Heart right ventricle (tissue), 16 donors: ENCODE results near the gene HDAC1. TPM values are rescaled to one million over a fixed set of nuclear protein-coding genes. Genes with fewer than 3 reads are reported as not detected.

ENCODE experiments used
- ATAC-seq, 8 donors: fragments of 200-7000 bp; cut with Tn5 transposase; one replicate each; pipeline ENCODE4 v1.9.1; 2020; ENCODE audit warnings: mild to moderate bottlenecking in 8 of 8, moderate library complexity in 8 of 8, moderate number of reproducible peaks in 1 of 8
- DNase-seq, 2 donors: peaks; one replicate each; pipeline ENCODE4 v3.0.0-alpha.2; 2020
- H3K27ac ChIP-seq, 10 donors: fragments of 200-600 bp; sonication (generic) in 2 of 10; one replicate each; pipeline versions ENCODE4 v1.5.0 to v1.8.0; 2020 to 2022; ENCODE audit warnings: mild to moderate bottlenecking in 3 of 10
- H3K27me3 ChIP-seq, 7 donors: fragments of 200-600 bp; one replicate each; pipeline ENCODE4 v1.8.0; 2021 to 2022; ENCODE audit warnings: mild to moderate bottlenecking in 2 of 7
- H3K36me3 ChIP-seq, 9 donors: fragments of 200-600 bp; sonication (generic) in 1 of 9; one replicate each; pipeline versions ENCODE4 v1.5.0 to v1.8.0; 2020 to 2022; ENCODE audit warnings: mild to moderate bottlenecking in 2 of 9
- H3K4me1 ChIP-seq, 9 donors: fragments of 200-600 bp; sonication (generic) in 1 of 9; one replicate each; pipeline versions ENCODE4 v1.5.0 to v1.8.0; 2020 to 2022; ENCODE audit warnings: mild to moderate bottlenecking in 4 of 9
- H3K4me3 ChIP-seq, 10 donors: fragments of 200-600 bp; sonication (generic) in 2 of 10; one replicate each; pipeline versions ENCODE4 v1.5.0 to v1.8.0; 2020 to 2022; ENCODE audit warnings: mild to moderate bottlenecking in 7 of 10, moderate library complexity in 2 of 10
- H3K9me3 ChIP-seq, 11 donors: fragments of 200-600 bp in 10 of 11; sonication (generic) in 2 of 11; one replicate each; pipeline versions ENCODE4 v1.5.0 to v1.8.0; 2013 to 2022; ENCODE audit warnings: mild to moderate bottlenecking in 2 of 11, control low read depth in 1 of 11, moderate library complexity in 1 of 11
- WGBS, 2 donors: extraction: QIAGEN DNeasy Blood & Tissue Kit; methylation state at CpG; one replicate each; pipeline ENCODE4 v1.1.7; 2013; ENCODE audit warnings: inconsistent platforms in 1 of 2; 5-methylcytosine and 5-hydroxymethylcytosine counted together
- intact Hi-C, 10 donors: fragments of 100-400 bp; cut with DNase I; formaldehyde crosslinking; loops; one replicate each; pipeline versions ENCODE4 v1.11.1 to v1.14.2; 2022
- long read RNA-seq, 3 donors: library from polyadenylated mRNA; unstranded; transcript quantifications; one replicate each; pipeline ENCODE4 v2.0.0, GENCODE V29; 2020 to 2021
- polyA plus RNA-seq, 2 donors: library from polyadenylated mRNA; stranded (reverse); fragments of 200-250 nt; gene quantifications; one replicate each; pipeline ENCODE4 v1.2.3, GENCODE V29; 2013
- total RNA-seq, 10 donors: library from RNA; stranded (reverse); fragmentation: NEBNext Ultra II Directional in 3 of 10; extraction: Animal tissue kit (Norgen Biotek cat#: 25700) in 3 of 10; gene quantifications; one replicate each; pipeline versions ENCODE4 v1.2.1 to v1.2.4, GENCODE V29; 2021 to 2023
- TF ChIP-seq, protein P1 (sequence below), 9 donors: fragments of 200-600 bp; sonication (generic) in 2 of 9; IDR thresholded peaks; one replicate each; pipeline versions ENCODE4 v1.5.0 to v1.8.0; 2021 to 2022; ENCODE audit warnings: antibody characterized with exemption in 9 of 9, mild to moderate bottlenecking in 5 of 9, moderate library complexity in 1 of 9
- donor health status: Arrhythmogenic right ventricular cardiomyopathy.
- donor health status: ischemic (EF 13 %, LVEDD 7.1; RV severe dilation, severe dysfunction).
- donor health status: healthy with polysubstance abuse.
- donor health status: DM: no; HTN: yes; CAD: no.
- donor health status: DM: no; HTN: no; CAD: no.
- donor health status: ischemic (EF 25% LVEDD 6.9; RV normal size, moderate dysfunction).
- donor health status: ischemic (EF 25% LVEDD 5.7; RV mildly dilated, moderate dysfunction).
- donor health status: healthy.
- donor health status: DM: yes; HTN: yes; CAD: no.
- donor health status: Ischemic cardiomyopathy.
- donor health status: ischemic (EF 35%, LVEDD 5.7; RV mildly dilated, moderate dysfunction).
- donor health status: nonischemic (EF 11% LVEDD 7.7; RV severe dilation, severe dysfunction).
- donor health status: DM: yes; HTN: yes; CAD: no.
- donor health status: PGD.
- donor health status: ischemic (EF 29% LVEDD 5.4; RV normal size, mild dysfunction).
- donor health status: nonischemic (EF 23%, LVEDD 6.1; RV moderate dilation, normal function).

HDAC1 gene
- total RNA-seq (10 to 100 TPM; 27.5 to 43.5 (median 33.0) TPM), polyA plus RNA-seq (10 to 100 TPM; 29.6 to 33.9 TPM)
- long read RNA-seq, donor 1, transcript HDAC1-201 (14 exons, 2,124 nt): major isoform, 59 of 83 reads
- long read RNA-seq, donor 1, partial matches to known transcripts: 12 of 83 reads
- long read RNA-seq, donor 1, other reads (novel, unspliced or antisense): 11 of 83 reads
- long read RNA-seq, donor 2, transcript HDAC1-201 (14 exons, 2,124 nt): major isoform, 70 of 97 reads
- long read RNA-seq, donor 2, partial matches to known transcripts: 15 of 97 reads
- long read RNA-seq, donor 2, other reads (novel, unspliced or antisense): 8 of 97 reads
- long read RNA-seq, donor 3, transcript HDAC1-201 (14 exons, 2,124 nt): major isoform, 95 of 130 reads
- long read RNA-seq, donor 3, partial matches to known transcripts: 24 of 130 reads
- long read RNA-seq, donor 3, other reads (novel, unspliced or antisense): 10 of 130 reads

DNA sequence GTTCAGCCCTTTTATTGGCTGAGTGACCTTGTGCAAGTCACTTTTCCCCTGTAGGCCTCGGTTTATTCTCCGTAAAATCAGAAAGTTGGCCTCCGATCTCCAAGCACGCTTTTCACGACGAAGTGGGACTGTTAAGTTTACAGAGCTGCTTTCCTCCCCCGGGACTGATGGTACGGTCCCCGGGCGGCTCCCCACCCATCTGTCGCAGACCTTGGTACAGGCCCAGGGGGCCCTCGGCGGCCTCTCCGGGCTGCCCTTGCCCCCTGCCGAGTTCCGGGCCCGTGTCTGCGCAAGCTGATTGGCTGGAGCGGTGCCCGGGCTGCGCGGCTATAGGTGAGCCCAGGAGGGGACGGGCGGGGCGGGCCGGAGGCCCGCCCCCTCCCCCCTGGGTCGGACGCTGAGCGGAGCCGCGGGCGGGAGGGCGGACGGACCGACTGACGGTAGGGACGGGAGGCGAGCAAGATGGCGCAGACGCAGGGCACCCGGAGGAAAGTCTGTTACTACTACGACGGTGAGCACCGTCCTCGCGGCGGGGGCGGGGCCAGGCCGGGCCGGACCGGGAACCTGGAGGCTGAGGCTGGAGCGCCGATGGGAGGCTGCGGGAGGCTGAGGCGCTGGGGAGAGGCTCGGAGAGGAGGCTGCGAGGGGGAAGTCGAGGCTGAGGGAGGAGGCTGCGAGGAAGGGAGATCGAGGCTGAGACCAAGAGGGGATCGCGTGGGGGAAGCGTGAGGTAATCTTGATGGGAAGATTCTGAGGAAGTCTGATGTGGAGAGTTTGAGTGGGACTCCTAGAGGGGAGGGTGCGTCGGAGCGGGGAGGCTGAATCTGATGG is at the start of gene HDAC1:
Gene HDAC1, plus strand, starts transcription at position 376 of the 831 bp plus-strand sequence. Its CDS starts 87 bp downstream, at position 463.
- Histone ChIP-seq H3K27ac (peak within 1 kb of the TSS; percentile 23 to 91 (median 79)), H3K4me3 (peak within 1 kb of the TSS; percentile 66 to 96 (median 80)), H3K36me3 (no peaks in the 10 kb centered on the region), H3K27me3 (no peaks in the 10 kb centered on the region), H3K9me3 (no peaks in the 10 kb centered on the region), H3K4me1 (peaks cover 0 to 48% (median 11%) of the 10 kb centered on the region in 9 donors)
- intact Hi-C loops: loop anchor here in 4 of 10 donors (2.0 to 10.0 kb wide), 4 partner anchors 43 to 47 kb away; partner anchors contain the start of gene FAM167B (in 3 of the 4)
- DNase-seq (peak; percentile 95 to 98), ATAC-seq (peak; percentile 97 to 100 (median 99))
- TF ChIP-seq, protein P1, sequence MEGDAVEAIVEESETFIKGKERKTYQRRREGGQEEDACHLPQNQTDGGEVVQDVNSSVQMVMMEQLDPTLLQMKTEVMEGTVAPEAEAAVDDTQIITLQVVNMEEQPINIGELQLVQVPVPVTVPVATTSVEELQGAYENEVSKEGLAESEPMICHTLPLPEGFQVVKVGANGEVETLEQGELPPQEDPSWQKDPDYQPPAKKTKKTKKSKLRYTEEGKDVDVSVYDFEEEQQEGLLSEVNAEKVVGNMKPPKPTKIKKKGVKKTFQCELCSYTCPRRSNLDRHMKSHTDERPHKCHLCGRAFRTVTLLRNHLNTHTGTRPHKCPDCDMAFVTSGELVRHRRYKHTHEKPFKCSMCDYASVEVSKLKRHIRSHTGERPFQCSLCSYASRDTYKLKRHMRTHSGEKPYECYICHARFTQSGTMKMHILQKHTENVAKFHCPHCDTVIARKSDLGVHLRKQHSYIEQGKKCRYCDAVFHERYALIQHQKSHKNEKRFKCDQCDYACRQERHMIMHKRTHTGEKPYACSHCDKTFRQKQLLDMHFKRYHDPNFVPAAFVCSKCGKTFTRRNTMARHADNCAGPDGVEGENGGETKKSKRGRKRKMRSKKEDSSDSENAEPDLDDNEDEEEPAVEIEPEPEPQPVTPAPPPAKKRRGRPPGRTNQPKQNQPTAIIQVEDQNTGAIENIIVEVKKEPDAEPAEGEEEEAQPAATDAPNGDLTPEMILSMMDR (IDR thresholded peaks at IDR 0.05): no peak
- WGBS, 2 donors: 1% methylated on average over 50 to 63 of the region's 67 CpGs

DNA sequence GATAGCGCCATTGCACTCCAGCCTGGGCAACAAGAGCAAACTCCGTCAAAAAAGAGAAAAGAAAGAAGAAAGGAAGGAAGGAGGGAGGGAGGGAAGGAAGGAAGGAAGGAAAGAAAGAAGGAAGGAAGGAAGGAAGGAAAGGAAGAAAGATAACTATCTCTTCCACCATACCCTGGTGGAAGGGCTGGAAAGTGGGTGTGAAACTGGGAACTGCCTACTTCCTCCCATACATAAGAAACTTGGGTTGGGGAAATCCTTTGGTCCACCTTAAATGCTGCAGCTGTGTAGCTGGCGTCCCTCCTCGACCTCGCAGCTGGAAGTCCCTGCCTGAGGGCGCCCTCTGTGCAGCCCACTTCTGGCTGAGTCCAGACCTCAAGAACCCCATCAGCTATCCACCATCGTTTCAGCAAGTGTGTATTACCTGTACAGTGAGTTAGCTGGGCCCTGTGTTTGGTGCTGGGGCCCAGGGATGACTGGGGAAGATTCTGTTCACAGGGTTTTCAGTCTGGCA is 49.5 kb upstream of the HDAC1 start:
- TF ChIP-seq, protein P1 (IDR thresholded peaks at IDR 0.05): peak in 2 of 9 donors; percentile 9 to 19
- no peaks in the 10 kb centered on the region for H3K9me3 ChIP-seq
- peak overlapping the region in 7 of 10 donors; percentile 9 to 86 (median 71) for H3K4me3 ChIP-seq
- intact Hi-C loops: loop anchor here in 2 of 10 donors (5.0 to 10.0 kb wide), 2 partner anchors 52 to 75 kb away; partner anchors contain the start of gene HDAC1 (in 1 of the 2)
- ATAC-seq (peak in 6 of 8 donors; percentile 19 to 49 (median 36)), DNase-seq (peak; percentile 50 to 57)
- WGBS, 2 donors: 21 to 27% methylated on average over 7 of the region's 7 CpGs
- H3K27ac ChIP-seq: peak overlapping the region in 9 of 10 donors; percentile 81 to 96 (median 88)
- H3K36me3 ChIP-seq: peaks cover 0 to 14% (median 0%) of the 10 kb centered on the region in 9 donors
- H3K4me1 ChIP-seq: peaks cover 4 to 62% (median 48%) of the 10 kb centered on the region in 9 donors
- peaks cover 0 to 10% (median 0%) of the 10 kb centered on the region in 7 donors for H3K27me3 ChIP-seq

DNA sequence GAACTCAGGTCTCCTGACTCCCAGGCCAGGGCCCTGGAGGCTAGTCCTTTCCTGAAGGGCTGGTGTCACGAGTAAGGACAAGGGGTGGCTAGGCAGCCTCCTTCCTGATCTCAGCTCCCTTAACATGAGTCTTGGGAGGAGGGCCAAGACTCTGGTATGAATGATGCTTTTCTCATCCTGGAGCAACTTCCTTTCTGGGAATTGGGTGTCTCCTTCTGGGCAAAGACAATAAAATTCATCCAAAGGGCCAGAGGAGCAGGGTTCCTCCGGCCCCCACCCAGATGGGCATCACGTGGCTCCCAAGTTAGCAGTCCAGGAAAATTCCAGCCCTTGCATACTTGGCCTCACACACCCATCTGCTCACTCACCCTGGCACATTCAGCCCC is 45.0 kb upstream of the HDAC1 start, which contains the start of gene FAM167B:
Gene FAM167B, plus strand, starts transcription at position 335 of the 386 bp plus-strand sequence. CDS start 200 bp downstream, outside the sequence.
- DNase-seq (peak; percentile 40 to 72), ATAC-seq (peak; percentile 44 to 80 (median 64))
- TF ChIP-seq, protein P1 (IDR thresholded peaks at IDR 0.05): no peak
- H3K4me1 ChIP-seq: peaks cover 8 to 84% (median 69%) of the 10 kb centered on the region in 9 donors
- no peaks in the 10 kb centered on the region for H3K9me3 ChIP-seq
- peak within 1 kb of the TSS in 3 of 10 donors; percentile 20 to 31 (median 23) for H3K4me3 ChIP-seq
- no peaks in the 10 kb centered on the region for H3K27me3 ChIP-seq
- WGBS, 2 donors: 45 to 54% methylated on average over 3 of the region's 3 CpGs
- H3K36me3 ChIP-seq: no peaks in the 10 kb centered on the region
- peak within 1 kb of the TSS; percentile 66 to 94 (median 92) for H3K27ac ChIP-seq
- intact Hi-C loops: loop anchor here in 3 of 10 donors (2.0 to 10.0 kb wide), 3 partner anchors 44 to 48 kb away; partner anchors contain the start of gene HDAC1 (in 2 of the 3)
